Smooth muscle cell (in vitro differentiated cells): ENCODE data around the gene PWP1. TPM values are rescaled to one million over a fixed set of nuclear protein-coding genes. Genes with fewer than 3 reads are reported as not detected.

ENCODE experiments used
- DNase-seq: peaks from one replicate; lab custom pipeline; 2025; ENCODE audit not compliant: unreplicated experiment; lab: John Stamatoyannopoulos, UW
- H2AFZ ChIP-seq: fragments of 200-600 bp; sonication (generic); 2 replicates; pipeline ENCODE4 v1.6.0; 2016; ENCODE audit warnings: antibody characterized with exemption, low read depth, mild to moderate bottlenecking
- H3F3A ChIP-seq: fragments of 200-600 bp; sonication (generic); 2 replicates; pipeline ENCODE4 v1.6.0; 2017; ENCODE audit warnings: antibody characterized with exemption, low read depth
- H3K27ac ChIP-seq: fragments of 200-600 bp; sonication (generic); 2 replicates; pipeline ENCODE4 v1.5.1; 2016; ENCODE audit warnings: low read depth, mild to moderate bottlenecking
- H3K27me3 ChIP-seq: fragments of 200-600 bp; sonication (generic); 2 replicates; pipeline ENCODE4 v1.6.1; 2016; ENCODE audit warnings: low read depth, mild to moderate bottlenecking
- H3K36me3 ChIP-seq: fragments of 200-600 bp; sonication (generic); 2 replicates; pipeline ENCODE4 v1.5.1; 2016; ENCODE audit warnings: low read depth
- H3K4me1 ChIP-seq: fragments of 200-600 bp; sonication (generic); 2 replicates; pipeline ENCODE4 v1.5.1; 2016; ENCODE audit warnings: low read depth
- H3K4me2 ChIP-seq: fragments of 200-600 bp; sonication (generic); 2 replicates; pipeline ENCODE4 v1.6.0; 2016; ENCODE audit warnings: mild to moderate bottlenecking
- H3K4me3 ChIP-seq: fragments of 200-600 bp; sonication (generic); 2 replicates; pipeline ENCODE4 v1.5.1; 2016; ENCODE audit warnings: mild to moderate bottlenecking
- H3K79me2 ChIP-seq: fragments of 200-600 bp; sonication (generic); 2 replicates; pipeline ENCODE4 v1.6.0; 2016; ENCODE audit warnings: low read depth, mild to moderate bottlenecking
- H3K9ac ChIP-seq: fragments of 200-600 bp; sonication (generic); 2 replicates; pipeline ENCODE4 v1.6.0; 2016; ENCODE audit warnings: low read depth
- H3K9me3 ChIP-seq: fragments of 200-600 bp; sonication (generic); replicated peaks from 2 replicates; pipeline ENCODE4 v1.5.1; 2016; ENCODE audit warnings: low read depth
- H4K20me1 ChIP-seq: fragments of 200-600 bp; sonication (generic); 2 replicates; pipeline ENCODE4 v1.6.0; 2016; ENCODE audit warnings: low read depth
- whole genome bisulfite sequencing: methylation state at CpG from one replicate; pipeline ENCODE4 v1.1.7; 2016; ENCODE audit warnings: low lambda C conversion rate; 5-methylcytosine and 5-hydroxymethylcytosine counted together
- polyA plus RNA-seq: library from polyadenylated mRNA; unstranded; fragments of >200 nt; fragmentation: Nextera tagmentation; extraction: Ambion mirVana; gene quantifications from 2 replicates; pipeline ENCODE4 v1.2.1, GENCODE V29; 2016
- total RNA-seq: library from RNA; depleted of rRNA; stranded (reverse); fragments of >200 nt; gene quantifications from 2 replicates; pipeline ENCODE4 v1.2.3, GENCODE V29; 2014
- TF ChIP-seq, protein P1 (sequence below): fragments of 200-600 bp; sonication (generic); IDR thresholded peaks from 2 replicates; pipeline ENCODE4 v1.5.1; 2017; ENCODE audit warnings: borderline replicate concordance, mild to moderate bottlenecking, antibody characterized with exemption; ENCODE audit not compliant: insufficient read depth, poor library complexity, severe bottlenecking

PWP1 gene
- total and polyA plus RNA-seq, 2 experiments from 2014 or later, result 68.3 to 77.9 TPM

DNA sequence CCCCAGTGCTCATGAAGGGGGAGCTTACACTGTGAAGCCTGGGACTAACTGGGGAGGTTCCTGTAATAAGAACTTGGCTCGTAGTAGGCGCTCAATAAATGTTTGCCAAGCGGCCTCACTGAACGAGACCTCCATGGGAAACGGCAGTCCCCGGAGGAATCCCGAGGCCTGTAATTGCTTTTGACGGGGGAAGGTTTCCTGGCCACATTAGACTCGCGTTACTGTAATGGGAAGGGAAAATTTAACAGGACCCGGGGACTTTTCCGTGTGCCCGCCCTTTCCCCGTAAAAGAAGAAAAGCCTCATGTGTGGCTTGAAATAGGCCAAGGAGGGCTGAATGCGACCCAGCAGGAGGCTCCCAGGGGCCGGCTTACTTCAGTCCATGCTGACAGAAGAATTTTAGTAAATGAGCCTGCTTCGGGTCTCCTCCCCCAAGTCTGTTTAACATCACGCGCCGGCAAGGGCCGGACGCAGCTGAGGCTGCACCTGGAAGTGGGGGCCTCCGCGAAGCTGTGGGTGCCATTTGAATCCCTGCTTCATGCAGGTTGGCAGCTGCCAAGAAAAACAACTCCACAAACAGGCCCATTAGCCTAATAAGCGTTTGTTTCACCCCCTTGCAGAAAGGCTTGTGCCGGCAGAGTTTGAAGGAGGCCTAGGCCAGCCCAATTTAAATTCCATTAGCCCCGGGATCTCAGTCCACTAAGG lies 39.8 kb upstream of the PWP1 start:
- Histone ChIP-seq H3K4me3 (no peak overlapping the region), H3K9me3 (no peaks in the 10 kb centered on the region), H3K36me3 (no peaks in the 10 kb centered on the region), H4K20me1 (no peaks in the 10 kb centered on the region), H3K27me3 (no peaks in the 10 kb centered on the region), H3K9ac (no peak overlapping the region), H3K4me1 (peaks cover 17% of the 10 kb centered on the region), H2AFZ (peak overlapping the region; percentile 56), H3F3A (no peaks in the 10 kb centered on the region), H3K27ac (no peak overlapping the region), H3K4me2 (peak overlapping the region; percentile 64), H3K79me2 (no peaks in the 10 kb centered on the region)
- 20% methylated on average over 27 of the region's 27 CpGs for WGBS
- no peak for DNase-seq
- TF ChIP-seq, protein P1, sequence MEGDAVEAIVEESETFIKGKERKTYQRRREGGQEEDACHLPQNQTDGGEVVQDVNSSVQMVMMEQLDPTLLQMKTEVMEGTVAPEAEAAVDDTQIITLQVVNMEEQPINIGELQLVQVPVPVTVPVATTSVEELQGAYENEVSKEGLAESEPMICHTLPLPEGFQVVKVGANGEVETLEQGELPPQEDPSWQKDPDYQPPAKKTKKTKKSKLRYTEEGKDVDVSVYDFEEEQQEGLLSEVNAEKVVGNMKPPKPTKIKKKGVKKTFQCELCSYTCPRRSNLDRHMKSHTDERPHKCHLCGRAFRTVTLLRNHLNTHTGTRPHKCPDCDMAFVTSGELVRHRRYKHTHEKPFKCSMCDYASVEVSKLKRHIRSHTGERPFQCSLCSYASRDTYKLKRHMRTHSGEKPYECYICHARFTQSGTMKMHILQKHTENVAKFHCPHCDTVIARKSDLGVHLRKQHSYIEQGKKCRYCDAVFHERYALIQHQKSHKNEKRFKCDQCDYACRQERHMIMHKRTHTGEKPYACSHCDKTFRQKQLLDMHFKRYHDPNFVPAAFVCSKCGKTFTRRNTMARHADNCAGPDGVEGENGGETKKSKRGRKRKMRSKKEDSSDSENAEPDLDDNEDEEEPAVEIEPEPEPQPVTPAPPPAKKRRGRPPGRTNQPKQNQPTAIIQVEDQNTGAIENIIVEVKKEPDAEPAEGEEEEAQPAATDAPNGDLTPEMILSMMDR, result no peak

DNA sequence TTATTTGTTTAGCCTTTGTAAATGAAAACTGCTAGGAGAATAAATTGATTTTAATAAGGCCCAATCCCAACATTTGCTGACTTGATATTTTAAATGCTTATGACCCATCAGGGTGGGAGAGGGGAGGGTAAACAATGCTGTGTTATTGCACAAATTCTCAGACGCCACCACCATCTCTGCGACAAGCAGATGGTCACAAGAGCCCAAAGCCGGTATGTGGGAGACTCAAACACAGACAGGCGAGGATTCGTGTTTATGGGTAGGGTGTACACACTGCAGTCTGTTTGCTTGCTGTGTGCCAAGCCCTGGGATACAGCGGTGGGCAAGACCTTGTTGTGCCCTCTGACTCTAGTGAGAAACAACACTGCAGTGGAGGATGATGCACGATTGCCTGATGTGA lies 39.2 kb upstream of the PWP1 start:
- H3K9me3 ChIP-seq, result no peaks in the 10 kb centered on the region
- H3K4me1 ChIP-seq, result peaks cover 17% of the 10 kb centered on the region
- peak overlapping the region; percentile 56 for H2AFZ ChIP-seq
- H4K20me1 ChIP-seq, result no peaks in the 10 kb centered on the region
- H3K27ac ChIP-seq, result no peak overlapping the region
- TF ChIP-seq, protein P1, result no peak
- 78% methylated on average over 7 of the region's 7 CpGs for WGBS
- no peak overlapping the region for H3K4me3 ChIP-seq
- H3F3A ChIP-seq, result no peaks in the 10 kb centered on the region
- no peaks in the 10 kb centered on the region for H3K36me3 ChIP-seq
- no peaks in the 10 kb centered on the region for H3K79me2 ChIP-seq
- H3K27me3 ChIP-seq, result no peaks in the 10 kb centered on the region
- H3K9ac ChIP-seq, result no peak overlapping the region
- no peak for DNase-seq
- peak overlapping the region; percentile 64 for H3K4me2 ChIP-seq

DNA sequence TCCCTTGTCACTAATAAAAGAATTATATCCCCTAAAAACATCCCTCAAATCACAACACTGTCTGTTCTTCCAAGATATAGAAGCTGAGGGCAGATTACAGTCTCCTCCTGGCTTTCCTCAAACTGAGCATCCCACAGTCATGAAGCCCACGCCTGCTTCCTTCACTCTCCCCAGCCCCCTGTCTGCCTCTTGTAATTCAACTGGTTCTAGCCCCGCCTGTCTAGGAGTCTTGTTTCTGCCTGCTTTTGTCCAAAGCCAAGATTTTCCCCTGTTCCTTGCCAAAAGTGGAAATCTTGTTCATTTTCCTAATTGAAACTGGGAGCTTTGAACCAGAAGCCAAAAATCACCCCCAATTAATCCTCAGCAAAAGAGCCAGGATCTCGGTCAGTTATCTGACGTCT lies 35.9 kb upstream of the PWP1 start:
- 31% methylated on average over 4 of the region's 4 CpGs for WGBS
- TF ChIP-seq, protein P1, result no peak

DNA sequence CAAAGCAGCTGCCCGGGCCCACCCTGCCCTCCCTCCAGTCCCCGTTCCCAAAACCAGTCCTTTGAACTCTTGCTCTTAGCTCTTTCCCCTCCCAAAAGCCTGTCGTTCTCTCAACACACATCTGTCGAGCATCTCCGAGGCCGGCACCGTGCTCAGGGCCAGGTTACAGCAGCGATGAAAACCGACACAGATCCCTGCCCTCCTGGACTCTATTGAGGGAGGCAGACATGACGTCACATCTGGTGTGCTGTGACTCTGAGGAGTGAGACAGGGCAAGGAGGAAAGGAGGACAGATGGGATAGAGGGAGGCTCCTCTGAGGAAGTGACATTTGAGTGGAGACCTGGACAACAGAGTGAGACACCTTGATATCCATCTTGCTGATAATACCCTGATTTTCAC lies 34.6 kb upstream of the PWP1 start:
- Histone ChIP-seq H3F3A (no peaks in the 10 kb centered on the region), H3K9me3 (no peaks in the 10 kb centered on the region), H3K4me2 (no peak overlapping the region), H3K4me1 (peaks cover 9% of the 10 kb centered on the region), H3K4me3 (no peak overlapping the region), H3K36me3 (no peaks in the 10 kb centered on the region), H3K9ac (no peak overlapping the region), H2AFZ (no peak overlapping the region), H3K27me3 (no peaks in the 10 kb centered on the region), H4K20me1 (no peaks in the 10 kb centered on the region), H3K27ac (no peak overlapping the region), H3K79me2 (no peaks in the 10 kb centered on the region)
- TF ChIP-seq, protein P1, result no peak
- 81% methylated on average over 10 of the region's 10 CpGs for WGBS
- DNase-seq, result no peak

More for the DNA sequence above, 35.9 kb upstream of the PWP1 start:
- no peak overlapping the region for H3K4me2 ChIP-seq
- H3K27ac ChIP-seq, result no peak overlapping the region
- no peaks in the 10 kb centered on the region for H4K20me1 ChIP-seq
- H3K9ac ChIP-seq, result no peak overlapping the region
- H2AFZ ChIP-seq, result no peak overlapping the region
- peaks cover 17% of the 10 kb centered on the region for H3K4me1 ChIP-seq
- H3F3A ChIP-seq, result no peaks in the 10 kb centered on the region
- H3K79me2 ChIP-seq, result no peaks in the 10 kb centered on the region
- no peak overlapping the region for H3K4me3 ChIP-seq
- H3K36me3 ChIP-seq, result no peaks in the 10 kb centered on the region
- H3K27me3 ChIP-seq, result no peaks in the 10 kb centered on the region
- no peak for DNase-seq
- H3K9me3 ChIP-seq, result no peaks in the 10 kb centered on the region
